Epithelial cell of esophagus (primary cell): ENCODE data around the gene NHLRC1.

Experiments
- DNase-seq: peaks from one replicate; pipeline ENCODE4 v3.0.0; 2010; ENCODE audit warnings: low read depth
- H3K4me3 ChIP-seq: 2 replicates; pipeline ENCODE4 v1.5.1; 2011; ENCODE audit warnings: mild to moderate bottlenecking, low read length, control low read depth
- CTCF ChIP-seq: IDR thresholded peaks from 2 replicates; pipeline ENCODE4 v1.5.1; 2011; ENCODE audit warnings: low read depth, mild to moderate bottlenecking, low read length, control low read depth, inconsistent platforms; ENCODE audit not compliant: insufficient read depth; ENCODE audit errors: missing control alignments

Gene NHLRC1

GRCh38 chr6:18101271-18101670 is 21.2 kb downstream of the NHLRC1 start:
- no peak for TF ChIP-seq CTCF
- no peak overlapping the region for H3K4me3 ChIP-seq
- peak; percentile 41 for DNase-seq

GRCh38 chr6:18100296-18100695 is 22.2 kb downstream of the NHLRC1 start:
- DNase-seq, result no peak
- no peak overlapping the region for H3K4me3 ChIP-seq
- no peak for TF ChIP-seq CTCF

- no peak for TF ChIP-seq CTCF
- DNase-seq, result peak; percentile 8
- H3K4me3 ChIP-seq, result no peak overlapping the region
Observed at GRCh38 chr6:18099511-18099910, 23.0 kb downstream of the NHLRC1 start.

GRCh38 chr6:18096423-18096822 is 26.1 kb downstream of the NHLRC1 start:
- no peak for TF ChIP-seq CTCF
- H3K4me3 ChIP-seq, result no peak overlapping the region
- DNase-seq, result no peak

- no peak for TF ChIP-seq CTCF
- DNase-seq, result peak; percentile 34
- H3K4me3 ChIP-seq, result no peak overlapping the region
Observed at GRCh38 chr6:18091382-18091781, 31.1 kb downstream of the NHLRC1 start.

- no peak for TF ChIP-seq CTCF
- DNase-seq, result peak; percentile 13
- no peak overlapping the region for H3K4me3 ChIP-seq
Observed at GRCh38 chr6:18090349-18090786, 32.1 kb downstream of the NHLRC1 start.

- H3K4me3 ChIP-seq, result no peak overlapping the region
- DNase-seq, result peak; percentile 8
- no peak for TF ChIP-seq CTCF
Observed at GRCh38 chr6:18088419-18089296, 33.8 kb downstream of the NHLRC1 start.
